Measurements from ENCODE around the gene EIF2A. TPM values are rescaled to one million over a fixed set of nuclear protein-coding genes. Genes with fewer than 3 reads are reported as not detected.
"Not testable (repeated sequence)": the region's sequence is repeated elsewhere in the genome, so short reads cannot be mapped to it uniquely, and the experiment has no call there.

EIF2A gene
- total RNA-seq, result 100 to 1,000 TPM in 1 of 2 donors, 10 to 100 TPM in 1; 86.7 to 112 TPM

DNA sequence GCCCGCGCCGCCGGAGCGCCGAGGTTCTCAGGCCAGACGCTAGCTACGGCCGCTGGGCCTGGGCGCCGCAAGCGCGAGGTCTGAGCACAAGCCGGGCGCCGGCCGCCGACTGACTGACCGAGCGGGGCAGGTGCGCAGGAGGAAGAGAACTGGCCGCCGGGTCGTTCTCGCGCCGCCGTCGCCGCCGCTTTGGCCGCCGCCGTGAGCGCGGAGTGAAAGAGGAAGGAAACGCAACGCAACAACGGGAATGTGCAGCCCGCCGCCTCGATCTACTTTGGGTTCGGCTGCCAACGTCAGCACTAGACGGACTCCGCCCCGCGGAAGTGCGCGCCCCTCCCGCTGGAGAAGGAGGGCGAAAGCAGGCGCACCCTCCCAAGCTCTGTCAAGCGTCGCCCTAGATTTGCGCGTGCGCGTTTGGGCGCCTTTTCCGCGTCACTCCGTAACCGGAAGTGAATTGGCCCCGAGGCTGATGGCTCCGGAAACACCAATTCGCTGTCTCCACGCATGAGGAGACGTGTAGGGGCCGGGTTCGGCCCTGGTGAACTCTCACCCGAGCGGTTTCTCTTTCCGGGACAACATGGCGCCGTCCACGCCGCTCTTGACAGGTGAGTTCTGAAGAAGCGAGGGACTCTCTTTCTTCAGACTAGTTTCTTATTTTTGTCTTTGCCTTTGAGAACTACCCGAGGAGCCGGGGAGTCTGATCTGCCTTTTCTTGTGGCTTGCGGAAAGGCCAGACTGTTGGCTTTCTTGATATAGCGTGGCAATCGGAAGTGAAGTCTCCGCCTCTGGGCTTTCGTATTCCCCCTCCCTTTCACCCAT is at the start of gene EIF2A, which contains the start of gene SERP1:
EIF2A (plus strand) TSS at position 562 of the 819 bp plus-strand sequence; CDS start at position 578, 16 bp downstream.
SERP1 (minus strand) TSS at position 271 of the 819 bp plus-strand sequence. CDS start 361 bp downstream, outside the sequence.
- peak within 1 kb of the TSS; percentile 97 to 99 for H3K27ac ChIP-seq
- peaks cover 0 to 25% of the 10 kb centered on the region in 2 donors for H3K4me1 ChIP-seq
- H3K9me3 ChIP-seq, result no peaks in the 10 kb centered on the region
- TF ChIP-seq, protein P1, sequence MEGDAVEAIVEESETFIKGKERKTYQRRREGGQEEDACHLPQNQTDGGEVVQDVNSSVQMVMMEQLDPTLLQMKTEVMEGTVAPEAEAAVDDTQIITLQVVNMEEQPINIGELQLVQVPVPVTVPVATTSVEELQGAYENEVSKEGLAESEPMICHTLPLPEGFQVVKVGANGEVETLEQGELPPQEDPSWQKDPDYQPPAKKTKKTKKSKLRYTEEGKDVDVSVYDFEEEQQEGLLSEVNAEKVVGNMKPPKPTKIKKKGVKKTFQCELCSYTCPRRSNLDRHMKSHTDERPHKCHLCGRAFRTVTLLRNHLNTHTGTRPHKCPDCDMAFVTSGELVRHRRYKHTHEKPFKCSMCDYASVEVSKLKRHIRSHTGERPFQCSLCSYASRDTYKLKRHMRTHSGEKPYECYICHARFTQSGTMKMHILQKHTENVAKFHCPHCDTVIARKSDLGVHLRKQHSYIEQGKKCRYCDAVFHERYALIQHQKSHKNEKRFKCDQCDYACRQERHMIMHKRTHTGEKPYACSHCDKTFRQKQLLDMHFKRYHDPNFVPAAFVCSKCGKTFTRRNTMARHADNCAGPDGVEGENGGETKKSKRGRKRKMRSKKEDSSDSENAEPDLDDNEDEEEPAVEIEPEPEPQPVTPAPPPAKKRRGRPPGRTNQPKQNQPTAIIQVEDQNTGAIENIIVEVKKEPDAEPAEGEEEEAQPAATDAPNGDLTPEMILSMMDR (IDR thresholded peaks at IDR 0.05), result no peak
- peaks cover 14% of the 10 kb centered on the region for H3K36me3 ChIP-seq
- DNase-seq (ENCODE audit: low spot score), result peak; percentile 99
- H3K27me3 ChIP-seq, result no peaks in the 10 kb centered on the region
- H3K4me3 ChIP-seq, result peak within 1 kb of the TSS; percentile 67 to 87

DNA sequence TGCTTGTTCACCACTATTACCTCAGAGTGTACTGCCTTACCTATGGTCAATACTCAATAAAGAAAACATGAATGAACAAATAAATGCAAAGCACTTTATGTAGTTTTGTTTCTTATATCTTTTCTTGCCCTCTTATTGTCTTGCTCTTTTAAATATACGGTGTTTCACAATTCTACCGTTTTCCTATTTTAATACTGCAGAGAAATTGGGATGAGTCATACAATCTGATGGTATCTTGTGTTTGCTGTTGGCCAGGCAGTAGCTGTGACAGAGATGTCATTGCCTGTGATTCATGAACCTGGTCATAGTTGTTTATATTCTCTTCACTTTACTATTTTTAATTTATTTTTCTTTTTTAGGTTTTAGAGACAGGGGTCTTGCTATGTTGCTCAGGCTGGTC is 48.6 kb upstream of the EIF2A start:
- H3K9me3 ChIP-seq, result no peaks in the 10 kb centered on the region
- H3K27me3 ChIP-seq, result no peaks in the 10 kb centered on the region
- no peaks in the 10 kb centered on the region for H3K4me1 ChIP-seq
- no peak overlapping the region for H3K27ac ChIP-seq
- TF ChIP-seq, protein P1 (IDR thresholded peaks at IDR 0.05), result no peak
- H3K4me3 ChIP-seq, result no peak overlapping the region
- no peak for DNase-seq (ENCODE audit: low spot score)
- no peaks in the 10 kb centered on the region for H3K36me3 ChIP-seq

DNA sequence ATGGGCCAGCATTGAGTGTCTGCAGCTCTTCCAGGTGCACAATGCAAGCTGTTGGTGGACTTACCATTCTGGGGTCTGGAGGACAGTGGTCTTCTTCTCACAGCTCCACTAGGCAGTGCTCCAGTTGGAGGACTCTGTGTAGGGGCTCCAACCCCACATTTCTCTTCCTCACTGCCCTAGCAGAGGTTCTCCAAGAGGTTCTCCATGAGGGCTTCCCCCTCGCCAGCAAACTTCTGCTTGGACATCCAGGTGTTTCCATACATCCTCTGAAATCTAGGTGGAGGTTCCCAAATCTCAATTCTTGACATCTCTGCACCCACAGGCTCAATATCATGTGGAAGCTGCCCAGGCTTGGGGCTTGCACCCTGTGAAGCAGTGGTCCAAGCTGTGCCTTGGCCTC is 45.6 kb upstream of the EIF2A start:
- H3K36me3 ChIP-seq; H3K27ac ChIP-seq; H3K27me3 ChIP-seq; H3K9me3 ChIP-seq; H3K4me1 ChIP-seq; H3K4me3 ChIP-seq; DNase-seq (ENCODE audit: low spot score): not testable (repeated sequence)

DNA sequence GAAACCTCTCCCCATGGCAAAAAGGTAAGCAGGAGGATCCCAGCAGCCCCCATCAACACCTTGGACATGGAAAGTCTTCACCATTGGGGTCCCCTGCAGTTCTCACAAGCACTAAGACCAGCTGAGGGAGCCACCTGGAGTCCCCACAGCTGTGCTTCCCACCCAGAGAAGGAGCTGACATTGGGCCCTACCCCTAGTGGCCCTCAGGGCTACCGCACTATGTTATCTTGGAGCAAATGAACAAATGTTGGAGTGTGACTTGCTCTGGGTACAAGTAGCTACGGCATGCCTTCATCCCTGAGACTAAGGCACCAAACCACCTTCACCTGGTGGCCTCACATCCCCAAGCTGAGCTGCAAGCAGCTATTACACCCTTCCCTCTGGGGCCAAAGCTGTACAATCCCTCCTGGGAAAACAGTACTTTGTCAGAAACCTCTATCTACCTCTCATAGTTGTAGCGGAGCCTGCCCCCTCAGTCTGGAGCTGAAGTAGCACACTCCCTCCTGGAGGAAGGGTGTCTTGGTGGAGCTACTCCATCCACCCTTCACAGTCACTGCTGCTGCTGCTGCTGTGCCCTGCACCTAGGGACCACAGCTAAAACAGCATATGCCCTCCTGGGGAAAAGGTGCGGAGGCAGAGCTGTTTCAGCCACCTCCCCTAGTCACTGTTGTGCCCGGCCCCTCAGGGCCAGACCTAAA is 43.0 kb upstream of the EIF2A start:
- TF ChIP-seq, protein P1 (IDR thresholded peaks at IDR 0.05), result no peak
- Histone ChIP-seq H3K36me3 (no peaks in the 10 kb centered on the region), H3K4me1 (no peaks in the 10 kb centered on the region), H3K27me3 (no peaks in the 10 kb centered on the region), H3K27ac (no peak overlapping the region), H3K4me3 (no peak overlapping the region), H3K9me3 (no peaks in the 10 kb centered on the region)
- DNase-seq (ENCODE audit: low spot score), result no peak

DNA sequence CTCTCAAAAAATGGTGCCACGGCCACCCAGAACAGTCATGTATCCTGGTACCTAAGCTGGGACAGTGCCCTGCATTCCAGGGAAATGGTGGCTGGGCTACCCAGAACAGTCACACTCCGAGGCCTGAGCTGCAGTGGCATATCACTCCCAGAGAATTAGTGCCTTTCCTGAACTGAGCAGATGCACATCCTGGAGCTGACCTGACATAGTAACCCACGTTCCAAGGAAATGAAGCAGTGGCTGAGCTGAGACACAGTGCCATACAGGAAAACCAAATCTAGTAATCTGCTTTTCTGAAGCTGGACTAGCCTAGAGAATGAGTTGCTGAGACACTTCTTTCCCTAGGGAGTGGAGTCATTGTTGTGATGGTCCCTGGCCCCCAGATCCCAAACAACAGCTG is 42.1 kb upstream of the EIF2A start:
- Histone ChIP-seq H3K36me3 (no peaks in the 10 kb centered on the region), H3K27ac (no peak overlapping the region), H3K27me3 (no peaks in the 10 kb centered on the region), H3K9me3 (no peaks in the 10 kb centered on the region), H3K4me1 (no peaks in the 10 kb centered on the region), H3K4me3 (no peak overlapping the region)
- no peak for DNase-seq (ENCODE audit: low spot score)
- TF ChIP-seq, protein P1 (IDR thresholded peaks at IDR 0.05), result no peak

DNA sequence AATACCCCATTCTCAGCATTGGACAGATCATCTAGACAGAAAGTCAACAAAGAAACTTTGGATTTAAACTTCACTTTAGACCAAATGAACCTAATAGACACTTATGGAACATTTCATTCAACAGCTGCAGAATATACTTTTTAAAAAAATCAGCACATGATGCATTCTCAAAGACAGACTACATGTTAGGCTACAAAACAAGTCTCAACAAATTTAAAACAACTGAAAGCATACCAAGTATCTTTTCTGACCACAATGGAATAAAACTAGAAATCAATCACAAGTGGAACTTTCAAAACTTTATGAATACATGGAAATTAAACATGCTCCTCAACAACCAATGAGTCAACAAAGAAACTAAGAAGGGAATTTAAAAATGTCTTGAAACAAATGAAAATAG is 38.2 kb upstream of the EIF2A start:
- H3K27ac ChIP-seq, result no peak overlapping the region

More for the DNA sequence above, 38.2 kb upstream of the EIF2A start:
- Histone ChIP-seq H3K4me3 (no peak overlapping the region), H3K4me1 (no peaks in the 10 kb centered on the region), H3K27me3 (no peaks in the 10 kb centered on the region), H3K36me3 (no peaks in the 10 kb centered on the region), H3K9me3 (no peaks in the 10 kb centered on the region)
- DNase-seq (ENCODE audit: low spot score), result no peak
- TF ChIP-seq, protein P1 (IDR thresholded peaks at IDR 0.05), result no peak

Data from right atrium auricular region (tissue), 2 donors.